GM13977 (cell line): Measurements from ENCODE around the gene CCDC18.
A peak's percentile ranks its signal among the peaks of the same experiment; 100 is the strongest.

Experiments
- DNase-seq: peaks from one replicate; pipeline ENCODE4 v3.0.0; 2012; ENCODE audit warnings: low spot score
- in situ Hi-C: fragments of 300-500 bp; cut with MboI; formaldehyde crosslinking; loops from one replicate; pipeline ENCODE4 v1.12.0; 2022; ENCODE audit warnings: low sequenced_read_pairs, low pct_unique_long_range_greater_than_20kb, mixed read lengths, inconsistent platforms; ENCODE audit not compliant: unreplicated experiment
- TF ChIP-seq, protein P1 (sequence below): IDR thresholded peaks from 2 replicates; pipeline ENCODE4 v1.5.1; 2012; ENCODE audit warnings: mild to moderate bottlenecking, control low read depth; ENCODE audit not compliant: insufficient read depth; ENCODE audit errors: extremely low read depth, missing control alignments

Gene CCDC18

GRCh38 chr1:93301131-93301530, 120.6 kb downstream of the CCDC18 start:
- TF ChIP-seq, protein P1, sequence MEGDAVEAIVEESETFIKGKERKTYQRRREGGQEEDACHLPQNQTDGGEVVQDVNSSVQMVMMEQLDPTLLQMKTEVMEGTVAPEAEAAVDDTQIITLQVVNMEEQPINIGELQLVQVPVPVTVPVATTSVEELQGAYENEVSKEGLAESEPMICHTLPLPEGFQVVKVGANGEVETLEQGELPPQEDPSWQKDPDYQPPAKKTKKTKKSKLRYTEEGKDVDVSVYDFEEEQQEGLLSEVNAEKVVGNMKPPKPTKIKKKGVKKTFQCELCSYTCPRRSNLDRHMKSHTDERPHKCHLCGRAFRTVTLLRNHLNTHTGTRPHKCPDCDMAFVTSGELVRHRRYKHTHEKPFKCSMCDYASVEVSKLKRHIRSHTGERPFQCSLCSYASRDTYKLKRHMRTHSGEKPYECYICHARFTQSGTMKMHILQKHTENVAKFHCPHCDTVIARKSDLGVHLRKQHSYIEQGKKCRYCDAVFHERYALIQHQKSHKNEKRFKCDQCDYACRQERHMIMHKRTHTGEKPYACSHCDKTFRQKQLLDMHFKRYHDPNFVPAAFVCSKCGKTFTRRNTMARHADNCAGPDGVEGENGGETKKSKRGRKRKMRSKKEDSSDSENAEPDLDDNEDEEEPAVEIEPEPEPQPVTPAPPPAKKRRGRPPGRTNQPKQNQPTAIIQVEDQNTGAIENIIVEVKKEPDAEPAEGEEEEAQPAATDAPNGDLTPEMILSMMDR: no peak
- in situ Hi-C loops: loop anchor here (25.0 kb wide), 1 partner anchor 561 kb away; no protein-coding TSS in a partner anchor

DNA sequence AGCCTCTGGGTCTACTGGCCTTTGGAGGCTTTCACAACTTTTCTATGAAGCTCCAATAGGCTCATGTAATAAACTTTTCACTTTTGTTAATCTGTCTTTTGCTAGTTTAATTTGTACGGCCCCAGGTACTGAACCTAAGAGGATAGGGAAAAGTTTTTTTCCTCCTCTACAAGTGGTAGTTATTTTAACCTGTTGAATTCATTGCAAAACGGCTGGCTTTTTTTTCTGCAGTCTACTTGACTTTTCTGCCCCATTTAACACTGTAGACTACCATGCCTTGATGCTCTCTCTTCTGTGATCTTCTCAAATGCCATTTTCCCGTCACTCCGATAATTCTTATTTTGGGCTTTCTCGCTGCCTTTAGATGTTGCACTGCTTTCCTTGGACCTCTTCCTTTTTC, 121.6 kb downstream of the CCDC18 start:
- in situ Hi-C loops: loop anchor here (25.0 kb wide), 1 partner anchor 560 kb away; no protein-coding TSS in a partner anchor
- TF ChIP-seq, protein P1: no peak
- no peak for DNase-seq

More at GRCh38 chr1:93301131-93301530, 120.6 kb downstream of the CCDC18 start:
- DNase-seq: no peak

GRCh38 chr1:93304716-93305138, 124.2 kb downstream of the CCDC18 start:
- in situ Hi-C loops: loop anchor here (25.0 kb wide), 1 partner anchor 558 kb away; no protein-coding TSS in a partner anchor
- TF ChIP-seq, protein P1: peak; percentile 66
- peak; percentile 36 for DNase-seq

DNA sequence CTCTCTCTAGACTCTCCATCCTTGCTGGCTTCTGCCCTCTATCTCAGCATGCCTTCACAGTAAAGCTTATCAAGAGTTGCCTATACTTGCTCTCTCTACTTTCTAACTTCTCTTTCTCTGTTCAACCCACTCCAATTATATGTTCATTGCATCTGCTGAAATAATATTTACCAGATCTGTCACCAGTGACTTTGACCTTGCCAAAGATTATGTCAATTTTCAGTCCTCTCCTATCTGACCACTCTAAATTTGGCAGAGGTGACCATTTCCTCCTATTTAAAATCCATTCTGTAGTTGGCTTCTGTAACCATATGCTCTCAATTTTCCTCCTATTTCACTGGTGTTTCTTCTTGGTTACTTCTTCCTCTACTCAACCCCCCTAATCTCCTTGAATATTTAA, 126.4 kb downstream of the CCDC18 start:
- TF ChIP-seq, protein P1: no peak
- no peak for DNase-seq
- in situ Hi-C loops: loop anchor here (25.0 kb wide), 1 partner anchor 555 kb away; no protein-coding TSS in a partner anchor

DNA sequence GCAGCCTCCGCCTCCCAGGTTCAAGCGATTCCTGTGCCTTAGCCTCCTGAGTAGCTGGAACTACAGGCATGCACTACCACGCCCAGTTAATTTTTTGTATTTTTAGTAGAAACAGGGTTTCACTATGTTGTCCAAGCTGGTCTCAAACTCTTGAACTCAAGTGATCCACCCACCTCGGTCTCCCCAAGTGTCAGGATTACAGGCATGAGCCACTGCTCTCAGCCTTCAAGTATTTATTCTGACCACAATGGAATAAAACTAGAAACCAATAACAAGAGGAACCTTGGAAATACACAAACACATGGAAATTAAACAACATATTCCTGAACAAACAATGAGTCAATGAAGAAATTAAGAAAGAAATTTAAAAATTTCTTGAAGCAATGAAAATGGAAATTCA, 132.5 kb downstream of the CCDC18 start:
- no peak for DNase-seq
- TF ChIP-seq, protein P1: no peak
- in situ Hi-C loops: loop anchor here (25.0 kb wide), 1 partner anchor 549 kb away; no protein-coding TSS in a partner anchor

GRCh38 chr1:93317207-93317606, 136.7 kb downstream of the CCDC18 start:
- in situ Hi-C loops: loop anchor here (25.0 kb wide), 1 partner anchor 545 kb away; no protein-coding TSS in a partner anchor
- DNase-seq: no peak
- TF ChIP-seq, protein P1: no peak
